WI38 (cell line): Measurements from ENCODE around the gene SCGN.

ENCODE experiments used
- H3K4me3 ChIP-seq: 2 replicates; pipeline ENCODE4 v1.5.1; 2011; ENCODE audit warnings: low read depth, mild to moderate bottlenecking, control low read depth, low read length
- CTCF ChIP-seq: IDR thresholded peaks from 2 replicates; pipeline ENCODE4 v1.5.1; 2012; ENCODE audit warnings: low read depth, mild to moderate bottlenecking, control low read depth, low read length

The SCGN gene

GRCh38 chr6:25684565-25684964 is 32.5 kb downstream of the SCGN start:
- no peak overlapping the region for H3K4me3 ChIP-seq
- TF ChIP-seq CTCF = no peak

- H3K4me3 ChIP-seq = no peak overlapping the region
- no peak for TF ChIP-seq CTCF
Observed at GRCh38 chr6:25685251-25685650, 33.2 kb downstream of the SCGN start.

- H3K4me3 ChIP-seq = no peak overlapping the region
- TF ChIP-seq CTCF = no peak
Observed at GRCh38 chr6:25685896-25686295, 33.9 kb downstream of the SCGN start.

- no peak for TF ChIP-seq CTCF
- H3K4me3 ChIP-seq = no peak overlapping the region
Observed at GRCh38 chr6:25686856-25687255, 34.8 kb downstream of the SCGN start.

- no peak for TF ChIP-seq CTCF
- no peak overlapping the region for H3K4me3 ChIP-seq
Observed at GRCh38 chr6:25689966-25690365, 38.0 kb downstream of the SCGN start.

- TF ChIP-seq CTCF = no peak
- H3K4me3 ChIP-seq = no peak overlapping the region
Observed at GRCh38 chr6:25691894-25692293, 39.9 kb downstream of the SCGN start.

GRCh38 chr6:25692472-25692871 is 40.5 kb downstream of the SCGN start:
- H3K4me3 ChIP-seq = no peak overlapping the region
- no peak for TF ChIP-seq CTCF

GRCh38 chr6:25694366-25694765 is 42.4 kb downstream of the SCGN start:
- no peak for TF ChIP-seq CTCF
- H3K4me3 ChIP-seq = no peak overlapping the region
